ENCODE data around the gene TNKS1BP1. TPM values are rescaled to one million over a fixed set of nuclear protein-coding genes. Genes with fewer than 3 reads are reported as not detected.

The TNKS1BP1 gene
- total RNA-seq, 1 donor from 2014 or later, result 14.3 TPM

- Mint-ChIP-seq H3K4me3 (no peak overlapping the region), H3K27ac (no peak overlapping the region), H3K27me3 (peaks cover 1% of the 10 kb centered on the region), H3K36me3 (ENCODE audit: low read depth) (no peaks in the 10 kb centered on the region), H3K9me3 (no peaks in the 10 kb centered on the region), H3K4me1 (peaks cover 3% of the 10 kb centered on the region)
- CTCF ChIA-PET, result interaction anchor here (1.4 to 2.6 kb wide), 5 partner anchors 17 to 149 kb away, joined by 5 to 21 read pairs (median 8); partner anchors contain the start of gene TNKS1BP1
- POLR2A ChIA-PET, result no interaction called here
- DNase-seq (no peak), ATAC-seq (ENCODE audit: low read depth) (no peak)
- no peak for TF ChIP-seq CTCF (IDR thresholded peaks at IDR 0.05)
- intact Hi-C loops (cut with micrococcal nuclease), result loop anchor here (1.0 to 5.0 kb wide), 11 partner anchors 61 to 1442 kb away; partner anchors contain the start of genes LPXN, SLC43A3 and ZFP91
These were observed 20.1 kb upstream of the TNKS1BP1 start for GRCh38 chr11:57344826-57345225.

DNA sequence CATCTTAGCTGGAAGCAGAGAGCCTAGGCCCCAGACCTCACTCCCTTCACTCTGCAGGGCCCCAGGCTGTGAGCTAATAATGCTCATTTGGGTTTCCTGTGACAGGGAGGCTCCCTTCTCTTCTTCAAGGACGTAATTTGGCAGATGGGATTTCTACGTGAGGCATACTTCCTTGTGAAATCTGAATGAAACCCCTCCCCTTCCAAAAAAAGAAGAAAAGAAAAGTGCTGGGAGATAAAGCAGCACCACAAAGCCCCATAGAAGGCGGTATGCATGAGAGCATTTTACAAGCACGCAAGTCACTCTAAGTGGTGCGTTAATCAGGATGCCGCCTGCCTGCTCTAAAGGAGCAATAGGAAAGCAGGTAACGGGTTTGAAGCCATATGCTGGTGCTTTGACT lies 19.1 kb upstream of the TNKS1BP1 start:
- POLR2A ChIA-PET, result no interaction called here
- ATAC-seq (ENCODE audit: low read depth) (no peak), DNase-seq (no peak)
- Mint-ChIP-seq H3K27ac (no peak overlapping the region), H3K9me3 (no peaks in the 10 kb centered on the region), H3K27me3 (no peaks in the 10 kb centered on the region), H3K4me3 (no peak overlapping the region), H3K36me3 (ENCODE audit: low read depth) (no peaks in the 10 kb centered on the region), H3K4me1 (peaks cover 3% of the 10 kb centered on the region)
- no peak for TF ChIP-seq CTCF (IDR thresholded peaks at IDR 0.05)
- CTCF ChIA-PET, result interaction anchor here (0.5 to 1.8 kb wide), 4 partner anchors 13 to 1330 kb away, joined by 3 to 4 read pairs (median 4); no protein-coding TSS in a partner anchor
- intact Hi-C loops (cut with micrococcal nuclease), result no loop called here

DNA sequence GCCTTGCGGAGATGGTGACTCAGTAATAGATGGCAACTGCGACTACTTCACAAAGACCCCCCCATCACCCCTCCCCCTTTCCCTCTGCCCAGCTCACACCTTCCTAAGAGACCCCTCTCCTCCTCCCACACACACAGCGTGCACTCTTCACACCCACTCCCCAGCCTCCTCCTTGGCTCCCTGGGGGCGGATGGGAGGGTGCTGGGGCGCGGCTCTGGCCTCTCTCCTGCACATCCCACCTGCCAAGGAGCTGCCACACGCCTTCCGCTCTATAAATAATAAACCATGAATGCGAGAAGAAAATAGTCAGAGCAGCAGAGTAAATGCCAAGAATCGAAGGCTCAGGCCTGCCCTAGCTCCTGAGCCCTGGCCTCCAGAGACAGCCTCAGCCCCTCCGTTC lies 17.9 kb upstream of the TNKS1BP1 start:
- DNase-seq, result no peak
- no peak overlapping the region for H3K4me3 Mint-ChIP-seq
- no peak for ATAC-seq (ENCODE audit: low read depth)
- H3K27ac Mint-ChIP-seq, result no peak overlapping the region
- no peaks in the 10 kb centered on the region for H3K36me3 Mint-ChIP-seq (ENCODE audit: low read depth)
- intact Hi-C loops (cut with micrococcal nuclease), result no loop called here
- H3K9me3 Mint-ChIP-seq, result no peaks in the 10 kb centered on the region
- ChIA-PET POLR2A (no interaction called here), CTCF (interaction anchor here (1.8 kb wide), 1 partner anchor 184 kb away, joined by 4 read pairs; no protein-coding TSS in a partner anchor)
- H3K4me1 Mint-ChIP-seq, result peaks cover 3% of the 10 kb centered on the region
- TF ChIP-seq CTCF (IDR thresholded peaks at IDR 0.05), result no peak
- peaks cover 2% of the 10 kb centered on the region for H3K27me3 Mint-ChIP-seq

- intact Hi-C loops (cut with micrococcal nuclease), result no loop called here
- CTCF ChIA-PET, result no interaction called here
- no peak overlapping the region for H3K4me3 Mint-ChIP-seq
- peaks cover 6% of the 10 kb centered on the region for H3K4me1 Mint-ChIP-seq
- POLR2A ChIA-PET, result interaction anchor here (0.6 to 0.7 kb wide), 2 partner anchors 11 to 118 kb away, joined by 3 to 4 read pairs; no protein-coding TSS in a partner anchor
- peaks cover 2% of the 10 kb centered on the region for H3K27me3 Mint-ChIP-seq
- ATAC-seq (ENCODE audit: low read depth) (no peak), DNase-seq (no peak)
- no peaks in the 10 kb centered on the region for H3K9me3 Mint-ChIP-seq
- TF ChIP-seq CTCF (IDR thresholded peaks at IDR 0.05), result no peak
- H3K27ac Mint-ChIP-seq, result no peak overlapping the region
- H3K36me3 Mint-ChIP-seq (ENCODE audit: low read depth), result no peaks in the 10 kb centered on the region
These were observed 16.6 kb upstream of the TNKS1BP1 start for GRCh38 chr11:57341250-57341808.

- ATAC-seq (ENCODE audit: low read depth) (no peak), DNase-seq (no peak)
- Mint-ChIP-seq H3K27ac (no peak overlapping the region), H3K27me3 (peaks cover 2% of the 10 kb centered on the region), H3K4me1 (peaks cover 10% of the 10 kb centered on the region), H3K36me3 (ENCODE audit: low read depth) (peaks cover 2% of the 10 kb centered on the region), H3K4me3 (no peak overlapping the region), H3K9me3 (no peaks in the 10 kb centered on the region)
- ChIA-PET CTCF (no interaction called here), POLR2A (no interaction called here)
- intact Hi-C loops (cut with micrococcal nuclease), result no loop called here
- no peak for TF ChIP-seq CTCF (IDR thresholded peaks at IDR 0.05)
These were observed 15.4 kb upstream of the TNKS1BP1 start for GRCh38 chr11:57340039-57340615.

Measured in activated B cell treated with CpG ODN at 0.5 μM for 24 hours (primary cell).